Transverse colon (tissue), 4 donors: ENCODE measurements around the gene ARHGAP22. TPM values are rescaled to one million over a fixed set of nuclear protein-coding genes. Genes with fewer than 3 reads are reported as not detected.

ENCODE experiments used
- DNase-seq: peaks from one replicate; pipeline ENCODE4 v3.0.0-alpha.2; 2019
- H3K27ac ChIP-seq, 4 donors: fragments of 200-600 bp; sonication (generic); 2 replicates each; pipeline ENCODE4 v1.5.1; 2016 to 2018; ENCODE audit warnings: inconsistent platforms in 4 of 4
- H3K27me3 ChIP-seq: fragments of 200-600 bp; sonication (generic); 2 replicates; pipeline ENCODE4 v1.5.1; 2017; ENCODE audit warnings: inconsistent platforms
- H3K36me3 ChIP-seq, 4 donors: fragments of 200-600 bp; sonication (generic); 2 replicates each; pipeline ENCODE4 v1.5.1; 2017 to 2019; ENCODE audit warnings: inconsistent platforms in 4 of 4
- H3K4me1 ChIP-seq, 4 donors: fragments of 200-600 bp; sonication (generic); 2 replicates each; pipeline ENCODE4 v1.5.1; 2017 to 2020; ENCODE audit warnings: inconsistent platforms in 4 of 4
- H3K4me3 ChIP-seq, 4 donors: fragments of 200-600 bp; sonication (generic); 1 replicate in 1 of 4; 2 replicates in 3 of 4; pipeline versions ENCODE4 v1.5.1 to v1.6.1; 2017 to 2019; ENCODE audit warnings: inconsistent platforms in 4 of 4
- H3K9me3 ChIP-seq, 2 donors: fragments of 200-600 bp; sonication (generic); 2 replicates each; pipeline ENCODE4 v1.5.1; 2017 to 2019; ENCODE audit warnings: inconsistent platforms in 2 of 2
- EP300 ChIP-seq: sonication (generic); formaldehyde crosslinking; IDR thresholded peaks from one replicate; pipeline ENCODE4 v1.6.1; 2017; ENCODE audit warnings: antibody characterized with exemption, low read depth
- POLR2A ChIP-seq: fragments of 450-650 bp; IDR thresholded peaks from one replicate; pipeline ENCODE4 v1.6.1; 2016; ENCODE audit warnings: antibody characterized with exemption, mild to moderate bottlenecking, moderate library complexity
- POLR2AphosphoS5 ChIP-seq, 3 donors: sonication (generic); formaldehyde crosslinking; IDR thresholded peaks; one replicate each; pipeline ENCODE4 v1.6.1; 2016; ENCODE audit warnings: antibody characterized with exemption in 3 of 3
- WGBS, 2 donors: methylation state at CpG; one replicate each; pipeline ENCODE4 v1.1.5; 2018; ENCODE audit warnings: low coverage in 1 of 2; 5-methylcytosine and 5-hydroxymethylcytosine counted together
- in situ Hi-C, 4 donors: fragments of 200-750 bp; cut with MboI; loops; one replicate each; pipeline versions ENCODE4 v1.15.0 to v1.15.1; 2017; ENCODE audit warnings: low sequenced_read_pairs in 3 of 4, low pct_ligation_motif_present in 1 of 4, low pct_unique_long_range_greater_than_20kb in 1 of 4
- intact Hi-C: fragments of 100-400 bp; cut with DNase I; formaldehyde crosslinking; loops from one replicate; pipeline ENCODE4 v1.15.1; 2023; ENCODE audit warnings: low total_unique reads
- total RNA-seq, 4 donors: library from RNA; depleted of rRNA; stranded (reverse); fragments of >200 nt; gene quantifications; one replicate each; pipeline ENCODE4 v1.1.0, GENCODE V29; 2016
- TF ChIP-seq, protein P1 (sequence below), 5 experiments: fragments of 200-600 bp in 3 of 5; fragments of 450-650 bp in 2 of 5; sonication (generic) in 3 of 5; IDR thresholded peaks; 1 replicate in 2 of 5; 2 replicates in 3 of 5; pipeline ENCODE4 v1.5.1; 2016 to 2017; ENCODE audit warnings: antibody characterized with exemption in 5 of 5, inconsistent platforms in 3 of 5, mild to moderate bottlenecking in 2 of 5, moderate library complexity in 1 of 5

ARHGAP22 gene
- total RNA-seq, 4 donors from 2014 or later, result 1.4 to 3.4 (median 1.7) TPM; not detected in 1

- in situ Hi-C loops, result no loop called here
- Histone ChIP-seq H3K4me3 (peak overlapping the region in 3 of 4 donors; percentile 28 to 48 (median 34)), H3K27me3 (peaks cover 37% of the 10 kb centered on the region), H3K27ac (peak overlapping the region in 3 of 4 donors; percentile 19 to 35 (median 34)), H3K36me3 (no peaks in the 10 kb centered on the region), H3K4me1 (peaks cover 0 to 20% (median 10%) of the 10 kb centered on the region in 4 donors), H3K9me3 (no peaks in the 10 kb centered on the region)
- TF ChIP-seq POLR2A (no peak), POLR2AphosphoS5 (IDR thresholded peaks at IDR 0.05) (peak in 2 of 3 donors; percentile 14 to 21)
- WGBS, 2 donors, result 5% methylated on average over 27 of the region's 47 CpGs; no CpG with 5 or more reads in 1 of the 2 donors
- DNase-seq, result peak; percentile 28
- intact Hi-C loops, result no loop called here
These were observed 81.6 kb downstream of the ARHGAP22 start for GRCh38 chr10:48523212-48523819.

- no peak for TF ChIP-seq POLR2A
- no peak for TF ChIP-seq POLR2AphosphoS5 (IDR thresholded peaks at IDR 0.05)
- no peak for TF ChIP-seq EP300
- TF ChIP-seq, protein P1, sequence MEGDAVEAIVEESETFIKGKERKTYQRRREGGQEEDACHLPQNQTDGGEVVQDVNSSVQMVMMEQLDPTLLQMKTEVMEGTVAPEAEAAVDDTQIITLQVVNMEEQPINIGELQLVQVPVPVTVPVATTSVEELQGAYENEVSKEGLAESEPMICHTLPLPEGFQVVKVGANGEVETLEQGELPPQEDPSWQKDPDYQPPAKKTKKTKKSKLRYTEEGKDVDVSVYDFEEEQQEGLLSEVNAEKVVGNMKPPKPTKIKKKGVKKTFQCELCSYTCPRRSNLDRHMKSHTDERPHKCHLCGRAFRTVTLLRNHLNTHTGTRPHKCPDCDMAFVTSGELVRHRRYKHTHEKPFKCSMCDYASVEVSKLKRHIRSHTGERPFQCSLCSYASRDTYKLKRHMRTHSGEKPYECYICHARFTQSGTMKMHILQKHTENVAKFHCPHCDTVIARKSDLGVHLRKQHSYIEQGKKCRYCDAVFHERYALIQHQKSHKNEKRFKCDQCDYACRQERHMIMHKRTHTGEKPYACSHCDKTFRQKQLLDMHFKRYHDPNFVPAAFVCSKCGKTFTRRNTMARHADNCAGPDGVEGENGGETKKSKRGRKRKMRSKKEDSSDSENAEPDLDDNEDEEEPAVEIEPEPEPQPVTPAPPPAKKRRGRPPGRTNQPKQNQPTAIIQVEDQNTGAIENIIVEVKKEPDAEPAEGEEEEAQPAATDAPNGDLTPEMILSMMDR (IDR thresholded peaks at IDR 0.05), result no peak
- no peak for DNase-seq
- H3K27ac ChIP-seq, result no peak overlapping the region
- H3K36me3 ChIP-seq, result no peaks in the 10 kb centered on the region
- in situ Hi-C loops, result no loop called here
- intact Hi-C loops, result no loop called here
- peaks cover 37% of the 10 kb centered on the region for H3K27me3 ChIP-seq
- 65 to 81% methylated on average over 2 to 7 of the region's 7 CpGs for WGBS, 2 donors
- no peak overlapping the region for H3K4me3 ChIP-seq
- H3K4me1 ChIP-seq, result peaks cover 0 to 20% (median 10%) of the 10 kb centered on the region in 4 donors
- H3K9me3 ChIP-seq, result no peaks in the 10 kb centered on the region
These were observed 82.7 kb downstream of the ARHGAP22 start for GRCh38 chr10:48522011-48522765.

DNA sequence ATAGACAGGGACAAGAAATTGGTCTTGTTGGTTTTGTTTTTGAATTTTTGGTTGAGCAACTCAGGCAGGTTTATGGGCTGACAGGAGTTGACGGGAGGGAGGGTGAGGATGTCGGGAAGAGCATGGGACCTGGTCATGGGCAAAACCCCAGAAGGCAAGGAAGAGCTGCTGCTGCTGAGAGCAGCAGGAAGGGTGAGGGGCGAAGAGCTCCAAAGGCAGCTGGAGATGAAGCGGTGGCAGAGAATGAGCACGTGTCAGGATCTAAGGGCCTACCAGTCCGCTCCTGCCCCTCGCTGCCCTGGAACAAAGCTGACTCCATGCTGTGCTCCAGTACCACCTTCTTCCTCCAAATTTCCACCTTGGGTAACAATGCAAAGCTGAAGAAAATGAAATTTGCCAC is 84.3 kb downstream of the ARHGAP22 start:
- no peak overlapping the region for H3K27ac ChIP-seq
- H3K9me3 ChIP-seq, result no peaks in the 10 kb centered on the region
- intact Hi-C loops (no loop called here), in situ Hi-C loops (no loop called here)
- 84% methylated on average over 7 of the region's 7 CpGs; no CpG with 5 or more reads in 1 of the 2 donors for WGBS, 2 donors
- TF ChIP-seq, protein P1 (IDR thresholded peaks at IDR 0.05), result no peak
- TF ChIP-seq EP300 (no peak), POLR2A (no peak), POLR2AphosphoS5 (IDR thresholded peaks at IDR 0.05) (no peak)
- H3K4me3 ChIP-seq, result no peak overlapping the region
- H3K4me1 ChIP-seq, result peaks cover 0 to 12% (median 10%) of the 10 kb centered on the region in 4 donors
- peaks cover 37% of the 10 kb centered on the region for H3K27me3 ChIP-seq
- H3K36me3 ChIP-seq, result no peaks in the 10 kb centered on the region
- no peak for DNase-seq

- peaks cover 34% of the 10 kb centered on the region for H3K27me3 ChIP-seq
- 83% methylated on average over 3 of the region's 3 CpGs; no CpG with 5 or more reads in 1 of the 2 donors for WGBS, 2 donors
- H3K9me3 ChIP-seq, result no peaks in the 10 kb centered on the region
- intact Hi-C loops, result no loop called here
- no peak for TF ChIP-seq POLR2AphosphoS5 (IDR thresholded peaks at IDR 0.05)
- no peak for TF ChIP-seq POLR2A
- TF ChIP-seq, protein P1 (IDR thresholded peaks at IDR 0.05), result no peak
- no peak for TF ChIP-seq EP300
- no peak overlapping the region for H3K4me3 ChIP-seq
- no peak for DNase-seq
- H3K36me3 ChIP-seq, result no peaks in the 10 kb centered on the region
- peaks cover 0 to 12% (median 10%) of the 10 kb centered on the region in 4 donors for H3K4me1 ChIP-seq
- no peak overlapping the region for H3K27ac ChIP-seq
- in situ Hi-C loops, result no loop called here
These were observed 84.7 kb downstream of the ARHGAP22 start for GRCh38 chr10:48520184-48520506.
